H9 (cell line): ENCODE measurements around the gene GFRA1. TPM values are rescaled to one million over a fixed set of nuclear protein-coding genes. Genes with fewer than 3 reads are reported as not detected.
"Not testable (repeated sequence)": the region's sequence is repeated elsewhere in the genome, so short reads cannot be mapped to it uniquely, and the experiment has no call there.

Source experiments
- DNase-seq: peaks from one replicate; pipeline ENCODE4 v3.0.0-alpha.2; 2017
- H2AFZ ChIP-seq: one replicate; pipeline ENCODE4 v1.6.1; 2013; ENCODE audit warnings: mild to moderate bottlenecking, low read length, control low read depth, moderate library complexity
- H2AK5ac ChIP-seq: 2 replicates; pipeline ENCODE4 v1.6.1; 2013; ENCODE audit warnings: low read length, control low read depth, mixed read lengths; ENCODE audit not compliant: insufficient read length
- H2BK120ac ChIP-seq: one replicate; pipeline ENCODE4 v1.6.1; 2013; ENCODE audit warnings: low read depth, mild to moderate bottlenecking, low read length, control low read depth, inconsistent platforms; ENCODE audit not compliant: poor library complexity, severe bottlenecking
- H2BK12ac ChIP-seq: 2 replicates; pipeline ENCODE4 v1.6.1; 2013; ENCODE audit warnings: low read length, control low read depth, mixed read lengths, low read depth; ENCODE audit not compliant: insufficient read length
- H2BK15ac ChIP-seq: 2 replicates; pipeline ENCODE4 v1.6.1; 2013; ENCODE audit warnings: low read depth, low read length, control low read depth
- H2BK20ac ChIP-seq: one replicate; pipeline ENCODE4 v1.6.1; 2013; ENCODE audit warnings: low read depth, mild to moderate bottlenecking, low read length, control low read depth, inconsistent platforms; ENCODE audit not compliant: poor library complexity, severe bottlenecking
- H2BK5ac ChIP-seq: 2 replicates; pipeline ENCODE4 v1.6.1; 2013; ENCODE audit warnings: low read length, control low read depth, mixed read lengths; ENCODE audit not compliant: insufficient read length
- H3K14ac ChIP-seq: 2 replicates; pipeline ENCODE4 v1.6.1; 2013; ENCODE audit warnings: low read length, control low read depth; ENCODE audit not compliant: insufficient read depth
- H3K18ac ChIP-seq: 2 replicates; pipeline ENCODE4 v1.6.1; 2013; ENCODE audit warnings: low read depth, mild to moderate bottlenecking, mixed read lengths, low read length, control low read depth; ENCODE audit not compliant: insufficient read length
- H3K23ac ChIP-seq: 2 replicates; pipeline ENCODE4 v1.6.1; 2013; ENCODE audit warnings: low read length, control low read depth, mixed read lengths, low read depth; ENCODE audit not compliant: insufficient read length
- H3K23me2 ChIP-seq: 2 replicates; pipeline ENCODE4 v1.6.1; 2013; ENCODE audit warnings: low read depth, mild to moderate bottlenecking, mixed read lengths, low read length, control low read depth; ENCODE audit not compliant: insufficient read length, poor library complexity, severe bottlenecking
- H3K27ac ChIP-seq: 2 replicates; pipeline ENCODE4 v1.5.1; 2013; ENCODE audit warnings: low read length, control low read depth, mixed read lengths, low read depth; ENCODE audit not compliant: insufficient read length
- H3K27me3 ChIP-seq: 2 replicates; pipeline ENCODE4 v1.6.1; 2013; ENCODE audit warnings: low read length, control low read depth, inconsistent platforms; ENCODE audit not compliant: insufficient read depth
- H3K4ac ChIP-seq: 2 replicates; pipeline ENCODE4 v1.6.1; 2013; ENCODE audit warnings: low read depth, mild to moderate bottlenecking, control low read depth, inconsistent platforms, low read length, moderate library complexity
- H3K4me1 ChIP-seq: 2 replicates; pipeline ENCODE4 v1.6.1; 2013; ENCODE audit warnings: low read length, control low read depth, inconsistent platforms; ENCODE audit not compliant: insufficient read depth
- H3K4me2 ChIP-seq: 2 replicates; pipeline ENCODE4 v1.6.1; 2013; ENCODE audit warnings: low read length, control low read depth, mixed read lengths; ENCODE audit not compliant: insufficient read length, insufficient read depth
- H3K56ac ChIP-seq: 2 replicates; pipeline ENCODE4 v1.6.1; 2013; ENCODE audit warnings: low read depth, mild to moderate bottlenecking, mixed read lengths, low read length, control low read depth; ENCODE audit not compliant: insufficient read length
- H3K79me1 ChIP-seq: 2 replicates; pipeline ENCODE4 v1.6.1; 2013; ENCODE audit warnings: low read depth, mild to moderate bottlenecking, moderate library complexity, low read length, control low read depth, inconsistent platforms; ENCODE audit not compliant: insufficient read depth, poor library complexity, severe bottlenecking
- H3K79me2 ChIP-seq: 2 replicates; pipeline ENCODE4 v1.6.1; 2013; ENCODE audit warnings: low read length, control low read depth, inconsistent platforms; ENCODE audit not compliant: insufficient read depth
- H3K9ac ChIP-seq: 2 replicates; pipeline ENCODE4 v1.6.1; 2013; ENCODE audit warnings: low read length, control low read depth, mixed read lengths; ENCODE audit not compliant: insufficient read length; ENCODE audit errors: extremely low read depth
- H3K9me3 ChIP-seq: one replicate; pipeline ENCODE4 v1.6.1; 2013; ENCODE audit warnings: low read depth, low read length, inconsistent platforms; ENCODE audit not compliant: control insufficient read depth
- H3T11ph ChIP-seq: one replicate; pipeline ENCODE4 v1.6.1; 2013; ENCODE audit warnings: mild to moderate bottlenecking, low read length, control low read depth, inconsistent platforms
- H4K20me1 ChIP-seq: one replicate; pipeline ENCODE4 v1.6.1; 2013; ENCODE audit not compliant: control insufficient read depth, insufficient read length, insufficient read depth
- H4K5ac ChIP-seq: 2 replicates; pipeline ENCODE4 v1.6.1; 2013; ENCODE audit warnings: low read depth, mild to moderate bottlenecking, mixed read lengths, low read length, control low read depth; ENCODE audit not compliant: insufficient read length
- H4K8ac ChIP-seq: replicated peaks from 2 replicates; pipeline ENCODE4 v1.6.1; 2013; ENCODE audit warnings: low read length, control low read depth, mixed read lengths, low read depth; ENCODE audit not compliant: insufficient read length
- H4K91ac ChIP-seq: 2 replicates; pipeline ENCODE4 v1.6.1; 2013; ENCODE audit warnings: low read depth, mild to moderate bottlenecking, moderate library complexity, mixed read lengths, low read length, control low read depth; ENCODE audit not compliant: insufficient read length
- H3K27ac Mint-ChIP-seq, 3 experiments: 2 replicates in 2 of 3; 3 replicates in 1 of 3; pipeline ENCODE4 v1.8.0; 2020 to 2021; ENCODE audit warnings: mixed read lengths in 3 of 3, mild to moderate bottlenecking in 1 of 3, moderate library complexity in 1 of 3
- H3K27me3 Mint-ChIP-seq: 2 replicates; pipeline ENCODE4 v1.8.0; 2021; ENCODE audit warnings: low read depth, mild to moderate bottlenecking, moderate library complexity, mixed read lengths
- H3K36me3 Mint-ChIP-seq, 3 experiments: 2 replicates in 2 of 3; 3 replicates in 1 of 3; pipeline ENCODE4 v1.8.0; 2020 to 2021; ENCODE audit warnings: low read depth in 3 of 3, mixed read lengths in 3 of 3; ENCODE audit not compliant: insufficient read depth in 1 of 3
- H3K4me1 Mint-ChIP-seq, 2 experiments: 2 replicates each; pipeline ENCODE4 v1.8.0; 2020; ENCODE audit warnings: mixed read lengths in 2 of 2
- H3K4me3 Mint-ChIP-seq, 2 experiments: 2 replicates in 1 of 2; 3 replicates in 1 of 2; pipeline ENCODE4 v1.8.0; 2020 to 2021; ENCODE audit warnings: mild to moderate bottlenecking in 2 of 2, mixed read lengths in 2 of 2, moderate library complexity in 1 of 2
- H3K9me3 Mint-ChIP-seq, 2 experiments: 2 replicates in 1 of 2; 3 replicates in 1 of 2; pipeline ENCODE4 v1.8.0; 2020; ENCODE audit warnings: mild to moderate bottlenecking in 2 of 2, mixed read lengths in 2 of 2, moderate library complexity in 1 of 2
- WGBS: extraction: QIAGEN DNeasy Blood & Tissue Kit; methylation state at CpG from one replicate; pipeline ENCODE4 v1.1.7; 2013; ENCODE audit warnings: missing lambda C conversion rate, low lambda C conversion rate, mixed read lengths; ENCODE audit not compliant: insufficient read length; ENCODE audit errors: extremely low coverage; 5-methylcytosine and 5-hydroxymethylcytosine counted together
- total RNA-seq: library from RNA; stranded (reverse); gene quantifications from 2 replicates; pipeline ENCODE4 v1.2.1, GENCODE V29; 2021
- TF ChIP-seq, protein P1 (sequence below): fragments of 200-600 bp; sonication (generic); conservative IDR thresholded peaks from 3 replicates; pipeline ENCODE4 v1.8.0; 2021; ENCODE audit warnings: antibody characterized with exemption, mild to moderate bottlenecking

Gene GFRA1
- total RNA-seq, 1 experiment from 2014 or later, result 0.24 TPM

DNA sequence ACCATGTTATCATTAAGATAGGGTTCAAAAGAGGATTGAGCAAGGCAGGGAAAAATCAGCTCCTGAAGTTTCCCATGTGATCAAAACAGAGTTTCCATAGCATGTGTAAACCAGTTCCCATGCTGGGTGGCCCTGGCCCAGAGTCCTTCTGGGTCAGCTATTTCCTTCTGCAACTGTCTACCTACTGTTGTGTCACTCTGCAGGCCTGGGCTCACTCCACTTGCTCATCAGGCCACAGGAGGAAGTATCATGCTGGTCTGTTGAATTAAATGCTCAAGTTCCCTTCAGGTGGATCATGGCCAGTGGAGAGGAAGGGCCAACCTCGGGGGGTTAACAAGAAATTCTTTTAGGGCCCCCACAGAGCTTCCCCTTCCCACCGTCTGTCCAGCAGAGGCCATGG, 104.7 kb downstream of the GFRA1 start:
- no peak overlapping the region for H3K27ac ChIP-seq
- H3K23me2 ChIP-seq, result peaks cover 3% of the 10 kb centered on the region
- no peak overlapping the region for H3K14ac ChIP-seq
- no peaks in the 10 kb centered on the region for H3K79me2 ChIP-seq
- no peak overlapping the region for H2BK120ac ChIP-seq
- H3K9ac ChIP-seq, result no peak overlapping the region
- Mint-ChIP-seq H3K27me3 (peaks cover 5% of the 10 kb centered on the region), H3K27ac (no peak overlapping the region), H3K4me3 (no peak overlapping the region), H3K36me3 (peaks cover 11 to 23% (median 12%) of the 10 kb centered on the region in 3 experiments; a peak in 6 of 7 replicates), H3K9me3 (peaks cover 13 to 16% of the 10 kb centered on the region in 2 experiments), H3K4me1 (peaks cover 25 to 26% of the 10 kb centered on the region in 2 experiments)
- H4K5ac ChIP-seq, result no peak overlapping the region
- TF ChIP-seq, protein P1, sequence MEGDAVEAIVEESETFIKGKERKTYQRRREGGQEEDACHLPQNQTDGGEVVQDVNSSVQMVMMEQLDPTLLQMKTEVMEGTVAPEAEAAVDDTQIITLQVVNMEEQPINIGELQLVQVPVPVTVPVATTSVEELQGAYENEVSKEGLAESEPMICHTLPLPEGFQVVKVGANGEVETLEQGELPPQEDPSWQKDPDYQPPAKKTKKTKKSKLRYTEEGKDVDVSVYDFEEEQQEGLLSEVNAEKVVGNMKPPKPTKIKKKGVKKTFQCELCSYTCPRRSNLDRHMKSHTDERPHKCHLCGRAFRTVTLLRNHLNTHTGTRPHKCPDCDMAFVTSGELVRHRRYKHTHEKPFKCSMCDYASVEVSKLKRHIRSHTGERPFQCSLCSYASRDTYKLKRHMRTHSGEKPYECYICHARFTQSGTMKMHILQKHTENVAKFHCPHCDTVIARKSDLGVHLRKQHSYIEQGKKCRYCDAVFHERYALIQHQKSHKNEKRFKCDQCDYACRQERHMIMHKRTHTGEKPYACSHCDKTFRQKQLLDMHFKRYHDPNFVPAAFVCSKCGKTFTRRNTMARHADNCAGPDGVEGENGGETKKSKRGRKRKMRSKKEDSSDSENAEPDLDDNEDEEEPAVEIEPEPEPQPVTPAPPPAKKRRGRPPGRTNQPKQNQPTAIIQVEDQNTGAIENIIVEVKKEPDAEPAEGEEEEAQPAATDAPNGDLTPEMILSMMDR, result no peak
- no peak overlapping the region for H3K56ac ChIP-seq
- H3K4me2 ChIP-seq, result no peak overlapping the region
- no peak overlapping the region for H2BK12ac ChIP-seq
- no peak overlapping the region for H2BK20ac ChIP-seq
- H2BK15ac ChIP-seq, result no peak overlapping the region
- no peak overlapping the region for H4K8ac ChIP-seq
- H3T11ph ChIP-seq, result no peak overlapping the region
- H3K23ac ChIP-seq, result no peak overlapping the region
- H3K79me1 ChIP-seq, result no peaks in the 10 kb centered on the region
- no peak overlapping the region for H2AFZ ChIP-seq
- no peak overlapping the region for H3K4ac ChIP-seq
- WGBS, result no CpG with 5 or more reads among the region's 2 CpGs
- H4K91ac ChIP-seq, result no peak overlapping the region
- H2BK5ac ChIP-seq, result no peak overlapping the region
- no peaks in the 10 kb centered on the region for H3K27me3 ChIP-seq
- no peak overlapping the region for H3K18ac ChIP-seq
- no peaks in the 10 kb centered on the region for H4K20me1 ChIP-seq
- DNase-seq, result no peak
- H2AK5ac ChIP-seq, result no peak overlapping the region
- no peaks in the 10 kb centered on the region for H3K4me1 ChIP-seq
- H3K9me3 ChIP-seq, result no peaks in the 10 kb centered on the region

GRCh38 chr10:116165941-116166340, 107.1 kb downstream of the GFRA1 start:
- not testable (repeated sequence) for H3K27me3 ChIP-seq, H3K23me2 ChIP-seq, H4K91ac ChIP-seq, H3K56ac ChIP-seq, H4K8ac ChIP-seq, H2BK15ac ChIP-seq, H3K4ac ChIP-seq, H2AFZ ChIP-seq, DNase-seq, H4K5ac ChIP-seq, H3K4me1 ChIP-seq, H3K23ac ChIP-seq, H3K27ac ChIP-seq, H4K20me1 ChIP-seq, H2BK12ac ChIP-seq, H3K27ac Mint-ChIP-seq, H3T11ph ChIP-seq, H2AK5ac ChIP-seq, H2BK20ac ChIP-seq, H2BK120ac ChIP-seq, H3K4me3 Mint-ChIP-seq, H3K9ac ChIP-seq, H3K18ac ChIP-seq, H3K79me1 ChIP-seq, H3K9me3 ChIP-seq, H3K4me2 ChIP-seq, H3K79me2 ChIP-seq, H2BK5ac ChIP-seq, H3K14ac ChIP-seq, H3K27me3 Mint-ChIP-seq
- Mint-ChIP-seq H3K36me3 (peaks cover 11 to 23% (median 15%) of the 10 kb centered on the region in 3 experiments), H3K9me3 (peaks cover 19 to 23% of the 10 kb centered on the region in 2 experiments), H3K4me1 (peaks cover 9 to 15% of the 10 kb centered on the region in 2 experiments)
